PC-3 (cell line): ENCODE data around the gene SLK. TPM values are rescaled to one million over a fixed set of nuclear protein-coding genes. Genes with fewer than 3 reads are reported as not detected.

Experiments used
- ATAC-seq: fragments of 200-7000 bp; cut with Tn5 transposase; 2 replicates; pipeline ENCODE4 v1.9.1; 2020; ENCODE audit warnings: mild to moderate bottlenecking, moderate library complexity
- BruUV-seq: library from RNA; stranded (reverse); fragments of 400-500 nt; replicated peaks from 2 replicates; lab custom pipeline; 2021; lab: Mats Ljungman, UMichigan
- CTCF ChIA-PET: fragments of 300-600 bp; sonication (Branson Sonifier 250); formaldehyde crosslinking; loops from one replicate; lab custom pipeline; 2022; ENCODE audit warnings: antibody characterized with exemption; lab: Charles Lee
- POLR2A ChIA-PET: fragments of 300-600 bp; sonication (Branson Sonifier 250); formaldehyde crosslinking; loops from one replicate; lab custom pipeline; 2022; ENCODE audit warnings: antibody characterized with exemption; ENCODE audit not compliant: unreplicated experiment; lab: Charles Lee
- DNase-seq: peaks from one replicate; pipeline ENCODE4 v3.0.0-alpha.2; 2015
- H2AFZ ChIP-seq: fragments of 300-600 bp; sonication (generic); 2 replicates; pipeline ENCODE4 v1.6.0; 2016; ENCODE audit warnings: antibody characterized with exemption, low read length
- H3F3A ChIP-seq: fragments of 300-600 bp; sonication (generic); one replicate; pipeline ENCODE4 v1.6.0; 2017; ENCODE audit warnings: antibody characterized with exemption, low read length, control low read depth, mild to moderate bottlenecking; ENCODE audit not compliant: unreplicated experiment
- H3K27ac ChIP-seq: fragments of 300-600 bp; sonication (generic); 2 replicates; pipeline ENCODE4 v1.5.1; 2016; ENCODE audit warnings: mild to moderate bottlenecking, low read length
- H3K27me3 ChIP-seq: fragments of 300-600 bp; sonication (generic); 2 replicates; pipeline ENCODE4 v1.6.1; 2016; ENCODE audit warnings: low read length, mixed read lengths
- H3K36me3 ChIP-seq: fragments of 300-600 bp; sonication (generic); 2 replicates; pipeline ENCODE4 v1.6.1; 2016; ENCODE audit warnings: low read depth, mixed run types, low read length, mixed read lengths
- H3K4me1 ChIP-seq: fragments of 300-600 bp; sonication (generic); 2 replicates; pipeline ENCODE4 v1.5.1; 2016; ENCODE audit warnings: low read length; ENCODE audit not compliant: insufficient read depth
- H3K4me2 ChIP-seq: fragments of 300-600 bp; sonication (generic); 2 replicates; pipeline ENCODE4 v1.6.0; 2016; ENCODE audit warnings: low read length
- H3K4me3 ChIP-seq: fragments of 300-600 bp; sonication (generic); 2 replicates; pipeline ENCODE4 v1.5.1; 2016; ENCODE audit warnings: mild to moderate bottlenecking, low read length, mixed read lengths
- H3K79me2 ChIP-seq: fragments of 300-600 bp; sonication (generic); 2 replicates; pipeline ENCODE4 v1.6.1; 2017; ENCODE audit warnings: low read length, mixed read lengths
- H3K9ac ChIP-seq: fragments of 300-600 bp; sonication (generic); 2 replicates; pipeline ENCODE4 v1.6.0; 2016; ENCODE audit warnings: mild to moderate bottlenecking, low read length
- H3K9me2 ChIP-seq: fragments of 300-600 bp; sonication (generic); replicated peaks from 2 replicates; pipeline ENCODE4 v1.6.1; 2016; ENCODE audit warnings: mixed run types, low read length, mixed read lengths
- H3K9me3 ChIP-seq: fragments of 300-600 bp; sonication (generic); 2 replicates; pipeline ENCODE4 v1.6.1; 2016; ENCODE audit warnings: low read length, mixed read lengths
- H4K20me1 ChIP-seq: fragments of 300-600 bp; sonication (generic); 2 replicates; pipeline ENCODE4 v1.6.1; 2016; ENCODE audit warnings: low read length, mixed read lengths
- CTCF ChIP-seq: fragments of 300-600 bp; sonication (generic); conservative IDR thresholded peaks from 2 replicates; pipeline ENCODE4 v1.5.1; 2017; ENCODE audit warnings: antibody characterized with exemption, low read depth, mild to moderate bottlenecking, low read length
- EZH2 ChIP-seq: fragments of 300-600 bp; sonication (generic); IDR thresholded peaks from one replicate; pipeline ENCODE4 v1.6.1; 2017; ENCODE audit warnings: antibody characterized with exemption, mild to moderate bottlenecking, low read length; ENCODE audit not compliant: unreplicated experiment
- EZH2phosphoT487 ChIP-seq: fragments of 300-600 bp; sonication (generic); IDR thresholded peaks from 2 replicates; pipeline ENCODE4 v1.6.1; 2018; ENCODE audit warnings: mild to moderate bottlenecking, antibody characterized with exemption, low read length, borderline replicate concordance
- intact Hi-C: fragments of 100-400 bp; cut with micrococcal nuclease; formaldehyde crosslinking; loops from 2 replicates; pipeline ENCODE4 v1.9.0; 2023
- total RNA-seq: library from RNA; depleted of rRNA; stranded (reverse); fragments of >200 nt; gene quantifications from 2 replicates; pipeline ENCODE4 v1.2.3, GENCODE V29; 2014

SLK gene
- total RNA-seq, 1 experiment from 2014 or later, result 20.2 TPM

GRCh38 chr10:103969857-103970627 lies 3.1 kb downstream of the SLK start:
- ATAC-seq (no peak), DNase-seq (no peak)
- TF ChIP-seq EZH2 (no peak), EZH2phosphoT487 (no peak), CTCF (no peak)
- no TSS peak for BruUV-seq
- Histone ChIP-seq H3K9me2 (no peaks in the 10 kb centered on the region), H3K27me3 (no peaks in the 10 kb centered on the region), H3K36me3 (no peaks in the 10 kb centered on the region), H3K9ac (peak overlapping the region; percentile 82; the same call in 1 of the 2 replicates), H2AFZ (no peak overlapping the region), H3K4me3 (peak overlapping the region; percentile 89), H3K4me2 (peak overlapping the region; percentile 92), H3K79me2 (peaks cover 71% of the 10 kb centered on the region), H3K9me3 (no peaks in the 10 kb centered on the region), H3K27ac (no peak overlapping the region; the same call in 1 of the 2 replicates), H4K20me1 (peaks cover 33% of the 10 kb centered on the region), H3F3A (no peaks in the 10 kb centered on the region), H3K4me1 (peaks cover 20% of the 10 kb centered on the region)
- intact Hi-C loops, result loop anchor here (2.0 to 5.0 kb wide), 3 partner anchors 52 to 152 kb away; partner anchors contain the start of gene SFR1
- ChIA-PET POLR2A (interaction anchor here (0.7 to 1.0 kb wide), 2 partner anchors 75 to 80 kb away, joined by 3 to 7 read pairs; no protein-coding TSS in a partner anchor), CTCF (no interaction called here)

GRCh38 chr10:103975169-103975568 lies 8.2 kb downstream of the SLK start:
- CTCF ChIA-PET, result no interaction called here
- H3K9ac ChIP-seq, result no peak overlapping the region
- no peak overlapping the region for H2AFZ ChIP-seq
- ATAC-seq (no peak), DNase-seq (no peak)
- no peak overlapping the region for H3K27ac ChIP-seq
- no peaks in the 10 kb centered on the region for H3K9me3 ChIP-seq
- BruUV-seq, result no TSS peak
- intact Hi-C loops, result no loop called here
- POLR2A ChIA-PET, result no interaction called here
- H4K20me1 ChIP-seq, result peaks cover 16% of the 10 kb centered on the region; the same call in 1 of the 2 replicates
- H3K36me3 ChIP-seq, result no peaks in the 10 kb centered on the region
- no peak overlapping the region for H3K4me3 ChIP-seq
- H3K79me2 ChIP-seq, result peaks cover 92% of the 10 kb centered on the region
- no peaks in the 10 kb centered on the region for H3F3A ChIP-seq
- TF ChIP-seq CTCF (no peak), EZH2phosphoT487 (no peak), EZH2 (no peak)
- H3K27me3 ChIP-seq, result no peaks in the 10 kb centered on the region
- H3K9me2 ChIP-seq, result no peaks in the 10 kb centered on the region
- peaks cover 22% of the 10 kb centered on the region for H3K4me1 ChIP-seq
- H3K4me2 ChIP-seq, result no peak overlapping the region

- no peaks in the 10 kb centered on the region for H3K27me3 ChIP-seq
- ATAC-seq, result peak; percentile 27; the same call in 1 of the 2 replicates
- no peaks in the 10 kb centered on the region for H3K9me2 ChIP-seq
- no peak for TF ChIP-seq CTCF
- TF ChIP-seq EZH2phosphoT487, result no peak
- TF ChIP-seq EZH2, result no peak
- peaks cover 92% of the 10 kb centered on the region for H3K79me2 ChIP-seq
- ChIA-PET POLR2A (no interaction called here), CTCF (no interaction called here)
- peaks cover 8% of the 10 kb centered on the region; the same call in 1 of the 2 replicates for H4K20me1 ChIP-seq
- intact Hi-C loops, result no loop called here
- H3K9ac ChIP-seq, result no peak overlapping the region
- no peak overlapping the region for H3K4me2 ChIP-seq
- no peak overlapping the region for H3K4me3 ChIP-seq
- no peak overlapping the region for H2AFZ ChIP-seq
- no TSS peak for BruUV-seq
- no peaks in the 10 kb centered on the region for H3K36me3 ChIP-seq
- no peak overlapping the region for H3K27ac ChIP-seq
- no peaks in the 10 kb centered on the region for H3K9me3 ChIP-seq
- peaks cover 11% of the 10 kb centered on the region for H3K4me1 ChIP-seq
- DNase-seq, result no peak
- no peaks in the 10 kb centered on the region for H3F3A ChIP-seq
Measured at GRCh38 chr10:103977204-103977603, 10.3 kb downstream of the SLK start.
